NCI-H2029 (cell line): ENCODE data around the gene TNKS1BP1.
"Not testable (repeated sequence)": the region's sequence is repeated elsewhere in the genome, so short reads cannot be mapped to it uniquely, and the experiment has no call there.

Experiments used
- DNase-seq: peaks from one replicate; lab custom pipeline; 2025; lab: John Stamatoyannopoulos, UW

Gene TNKS1BP1

DNA sequence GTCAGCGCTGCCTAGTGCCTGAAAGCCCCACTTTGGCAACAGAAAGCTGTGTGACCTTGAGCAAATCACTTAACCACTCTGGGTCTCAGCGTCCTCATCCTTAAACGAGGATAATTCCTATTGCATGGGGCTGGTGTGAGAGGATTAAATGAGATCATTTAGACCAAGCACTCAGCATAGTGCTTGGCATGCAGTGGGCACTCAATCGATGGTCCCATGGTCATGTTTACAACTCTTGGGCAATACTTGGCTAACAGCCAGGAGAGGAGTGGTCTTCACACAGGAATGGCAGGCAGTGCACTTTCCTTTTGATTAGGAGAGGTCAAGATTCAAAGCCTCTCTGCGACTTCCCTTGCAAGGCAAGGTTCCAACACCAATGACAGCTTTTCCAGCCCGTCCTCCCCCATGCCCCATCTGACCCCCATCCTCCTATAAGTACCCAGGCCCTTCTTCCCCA, 14.1 kb downstream of the TNKS1BP1 start:
- DNase-seq, result peak; percentile 81

DNA sequence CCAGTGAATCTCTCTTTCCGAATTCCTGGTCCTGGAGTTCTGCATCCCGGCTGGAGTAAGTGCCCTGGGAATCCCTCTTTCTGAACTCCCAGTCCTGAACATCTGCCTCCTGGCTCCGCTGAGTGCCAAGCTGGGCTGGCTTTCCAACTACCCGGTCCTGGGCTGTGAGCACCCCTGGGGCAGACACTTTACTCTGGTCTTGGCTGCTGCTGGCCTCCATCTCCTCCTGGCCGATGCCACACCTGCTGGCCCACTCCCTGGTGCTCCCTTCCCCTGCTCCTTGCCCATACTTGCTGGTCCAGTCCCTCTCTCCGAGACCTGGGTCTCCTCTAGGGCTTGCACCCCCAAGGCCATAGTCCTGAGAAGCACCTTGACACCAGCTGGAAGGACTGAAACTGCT, 14.7 kb downstream of the TNKS1BP1 start:
- no peak for DNase-seq

DNA sequence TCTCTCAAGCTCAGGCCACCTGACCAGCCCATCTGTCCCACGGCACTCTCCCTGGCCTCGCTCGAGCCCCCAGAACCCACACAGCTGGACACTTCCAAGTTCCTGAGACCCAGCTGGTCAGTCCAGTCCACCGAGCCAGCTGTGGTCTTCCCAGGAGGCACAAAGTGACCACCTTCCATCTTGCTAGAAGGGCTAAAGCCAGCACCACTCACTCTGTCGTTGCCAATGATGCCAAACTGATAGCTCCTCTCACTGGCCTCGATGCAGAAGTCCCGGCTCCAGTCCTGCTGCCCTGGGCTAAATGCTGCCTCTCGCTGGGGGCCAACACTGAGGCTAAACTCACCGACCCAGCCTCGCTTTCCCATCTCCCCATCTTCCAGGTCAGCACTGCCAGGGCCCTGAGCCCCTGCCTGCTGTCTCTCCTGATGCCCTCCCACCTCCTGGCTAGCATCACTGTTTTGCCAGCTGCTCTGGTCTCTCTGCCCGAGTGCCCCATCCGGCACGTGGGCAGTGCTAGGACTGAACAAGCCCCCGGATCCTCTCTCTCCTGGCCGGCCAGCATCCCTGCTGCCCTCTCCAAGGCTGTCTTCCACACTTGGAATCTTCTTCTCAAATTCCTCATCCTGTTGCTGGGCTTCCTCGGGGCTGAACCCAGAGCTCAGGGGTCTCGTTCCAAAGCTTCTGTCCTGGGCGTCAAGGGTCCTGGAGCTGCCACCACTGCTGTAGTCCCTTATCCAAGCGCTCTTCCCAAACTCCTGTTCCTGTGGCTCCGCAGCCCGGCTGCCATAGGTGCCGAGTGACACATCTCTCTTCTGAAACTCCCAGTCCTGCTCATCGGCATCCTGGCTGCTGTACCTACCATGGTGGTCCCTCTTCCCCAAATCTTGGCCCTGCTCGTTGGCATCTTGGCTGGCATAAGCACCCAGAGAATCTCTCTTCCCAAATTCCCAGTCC, 15.4 kb downstream of the TNKS1BP1 start:
- DNase-seq, result no peak

DNA sequence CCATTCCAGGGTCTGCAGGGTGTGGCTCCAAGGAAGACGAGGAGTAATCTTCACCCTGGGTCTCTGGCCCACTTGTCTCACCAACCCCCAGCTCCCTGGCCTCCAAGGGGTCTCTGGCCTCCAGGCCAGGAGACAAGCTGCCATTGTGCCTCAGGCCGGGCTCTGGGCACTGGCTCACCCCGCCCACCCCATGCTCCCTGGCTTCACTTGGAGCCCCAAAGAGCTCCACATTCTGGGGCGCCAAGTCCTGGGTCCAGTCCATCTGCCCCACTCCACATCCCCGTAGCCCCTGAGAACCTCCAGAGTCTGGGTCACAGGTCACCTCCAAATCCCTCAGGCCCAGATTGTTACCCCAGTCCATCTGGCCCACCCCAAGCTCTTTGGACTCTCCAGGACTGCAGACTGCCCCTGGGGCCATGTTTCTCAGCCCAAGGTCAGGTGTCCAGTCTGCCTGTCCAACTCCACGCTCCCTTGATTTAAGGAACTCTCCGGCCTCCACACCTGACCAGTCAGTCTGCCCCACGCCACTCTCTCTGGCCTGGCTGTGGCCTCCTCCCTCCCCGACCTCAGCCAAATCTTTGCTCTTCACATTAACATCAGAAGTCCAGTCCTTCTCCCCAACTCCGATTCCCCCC, 16.2 kb downstream of the TNKS1BP1 start:
- DNase-seq, result no peak

DNA sequence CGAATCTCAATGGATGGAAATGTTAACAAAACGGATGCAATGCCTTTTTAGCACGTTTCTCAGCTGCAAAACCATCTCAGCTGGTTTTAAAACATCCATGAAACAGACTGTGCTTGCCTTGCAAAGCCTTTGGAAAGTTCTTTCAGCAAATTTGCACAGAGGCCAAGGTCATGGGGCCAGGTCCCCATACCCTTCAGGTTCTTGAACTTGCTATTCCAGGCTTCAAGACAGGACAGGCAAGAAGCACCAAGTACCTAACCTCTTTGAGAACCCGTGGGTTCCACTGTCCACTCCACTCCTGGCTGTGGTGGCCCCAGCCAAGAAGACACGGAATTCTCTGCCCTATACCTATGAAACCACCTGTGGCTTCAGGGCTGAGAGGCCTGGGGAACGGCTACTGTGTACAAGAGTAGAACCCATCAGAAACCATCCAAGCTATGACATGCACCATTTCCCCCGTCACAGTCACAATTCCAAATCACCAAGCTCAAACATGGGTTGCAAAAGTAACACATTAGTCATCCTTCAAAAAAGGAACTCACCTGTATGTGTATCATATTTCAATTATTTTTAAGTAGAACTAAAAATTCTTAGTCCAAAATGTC, 17.0 kb downstream of the TNKS1BP1 start:
- DNase-seq, result no peak

DNA sequence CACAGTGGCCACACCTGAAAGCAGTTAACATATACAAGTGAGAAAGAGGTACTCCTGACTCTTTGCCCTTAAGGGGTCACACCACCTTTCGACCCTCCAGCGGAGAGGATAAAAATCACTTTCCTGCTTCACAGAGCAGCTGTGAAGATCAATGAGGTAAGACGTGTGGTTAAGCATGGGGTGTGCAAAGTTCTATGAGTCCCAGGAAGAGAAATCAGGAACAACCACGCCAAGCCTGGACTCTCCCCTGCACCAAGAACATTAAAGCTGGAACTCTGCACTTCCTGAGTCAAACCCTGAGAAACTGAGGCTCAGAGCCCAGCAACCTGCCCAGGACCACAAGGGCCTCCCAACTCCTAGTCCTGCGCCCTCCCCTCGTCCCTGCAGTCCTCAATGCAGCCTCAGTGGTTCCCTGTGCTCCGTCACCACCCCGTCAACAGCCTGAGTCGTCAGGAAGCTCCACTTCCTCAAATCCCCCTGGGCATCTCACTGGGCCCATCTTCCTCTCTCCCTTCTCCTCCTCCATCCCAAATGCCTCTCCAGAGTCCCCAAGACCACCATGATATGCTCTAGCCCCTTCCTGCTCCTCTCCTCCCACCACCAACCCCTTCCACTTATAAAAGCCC, 17.7 kb downstream of the TNKS1BP1 start:
- no peak for DNase-seq

DNA sequence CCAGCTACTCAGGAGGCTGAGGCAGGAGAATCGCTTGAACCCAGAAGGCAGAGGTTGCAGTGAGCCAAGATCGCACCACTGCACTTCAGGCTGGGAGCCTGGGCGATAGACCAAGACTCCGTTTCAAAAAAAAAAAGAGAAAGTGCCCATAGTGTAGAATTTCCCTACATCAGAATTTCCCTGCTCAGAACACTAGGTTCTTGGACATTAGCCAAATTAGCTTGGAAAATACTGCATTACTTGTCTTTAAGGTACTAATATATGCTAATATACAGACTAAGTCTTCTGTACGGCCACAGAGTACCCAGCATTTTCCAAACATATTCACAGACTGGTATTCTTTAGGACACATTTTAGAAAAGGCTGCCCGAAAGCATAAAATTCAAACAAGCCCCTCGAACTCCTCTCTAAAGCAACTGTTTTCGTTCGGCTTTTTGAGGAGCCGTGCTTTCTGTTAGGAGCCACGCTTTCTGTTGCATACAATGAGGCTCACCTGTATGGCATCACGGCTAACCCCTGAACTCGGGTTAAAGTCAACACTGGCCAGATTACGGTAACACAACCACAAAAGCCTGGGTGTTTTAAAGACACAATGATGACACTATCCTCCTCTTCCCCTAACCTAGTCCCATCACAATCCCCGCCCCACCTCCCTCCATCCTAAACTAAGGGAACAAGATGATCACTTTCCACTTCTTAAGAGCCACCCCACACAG, 18.4 kb downstream of the TNKS1BP1 start:
- DNase-seq, result no peak

DNA sequence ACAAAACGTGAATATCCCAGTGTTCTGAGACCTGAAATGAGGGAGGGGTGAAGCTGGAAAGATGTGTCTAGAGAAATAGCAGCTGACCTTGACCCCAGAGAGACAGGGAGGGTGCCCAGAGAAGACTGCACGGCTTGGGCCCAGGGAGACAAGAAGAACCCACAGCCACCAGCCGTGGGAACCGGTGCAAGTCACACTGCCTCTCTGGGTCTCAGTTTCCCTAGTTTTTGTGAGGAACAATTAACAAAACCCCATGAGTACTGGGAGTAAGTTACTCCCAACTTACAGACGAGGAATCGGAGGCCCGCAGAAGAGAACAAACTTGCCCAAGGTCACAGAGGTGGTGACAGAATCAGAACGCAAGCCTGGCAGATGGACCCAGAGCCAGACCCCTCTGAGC, 19.2 kb downstream of the TNKS1BP1 start:
- no peak for DNase-seq

DNA sequence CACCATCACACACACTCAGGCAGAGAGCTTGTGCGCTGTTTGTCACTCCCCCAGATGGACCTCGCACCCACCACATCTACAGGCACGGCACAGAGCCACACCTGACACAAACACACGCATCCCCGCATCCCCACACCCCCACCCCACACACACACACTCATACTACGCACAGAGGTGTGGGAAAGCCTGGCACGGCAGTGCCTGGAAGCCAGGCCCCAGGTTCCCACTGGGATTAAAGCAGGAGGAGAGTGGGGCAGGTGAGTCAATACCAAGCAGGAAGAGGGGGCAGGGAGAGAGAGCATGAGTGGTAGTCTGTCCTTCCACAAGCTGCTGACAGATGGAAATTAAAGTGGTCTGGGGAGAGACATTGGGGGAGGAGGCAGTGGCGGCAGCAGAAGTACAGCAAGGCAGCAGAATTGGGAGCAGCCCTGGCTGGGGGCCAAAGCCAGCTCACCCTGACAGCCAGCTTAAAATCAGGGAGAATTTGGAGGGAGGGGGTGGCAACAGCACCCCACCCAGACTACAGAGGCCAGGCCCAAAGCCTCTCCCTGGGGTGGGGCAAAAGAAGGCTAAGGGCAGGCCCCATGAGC, 20.7 kb downstream of the TNKS1BP1 start:
- peak; percentile 84 for DNase-seq

DNA sequence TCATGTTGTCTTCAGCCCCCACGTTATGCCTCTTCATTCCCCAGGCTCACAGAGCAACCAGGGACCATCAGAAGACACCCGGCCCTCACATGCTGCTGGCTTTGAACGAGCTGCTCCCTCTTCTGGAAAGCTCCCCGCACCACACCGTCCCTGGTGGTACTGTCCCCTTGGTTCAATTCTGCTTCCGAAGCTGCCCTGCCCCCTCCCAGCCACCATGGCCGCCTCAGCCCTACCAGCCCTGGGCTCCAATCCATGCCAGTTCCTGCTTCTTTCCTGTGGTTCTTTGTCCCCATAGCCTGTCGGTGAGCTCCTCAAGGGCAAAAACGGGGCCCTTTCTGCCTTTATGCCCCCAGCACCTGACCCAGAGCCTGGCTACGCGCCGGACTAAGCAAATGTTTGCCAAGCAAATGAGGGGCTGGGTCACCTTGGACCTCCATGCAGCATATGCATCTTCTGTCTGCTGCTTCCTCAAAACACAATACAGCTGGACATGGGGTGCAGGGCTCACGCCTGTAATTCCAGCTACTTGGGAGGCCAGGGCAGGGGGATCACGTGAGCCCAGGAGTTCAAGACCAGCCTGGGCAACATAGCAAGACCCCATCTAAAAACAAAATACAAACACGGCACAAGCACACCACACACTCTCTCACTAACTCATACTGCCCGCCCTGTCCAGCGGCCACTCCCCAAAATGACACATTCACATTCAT, 21.3 kb downstream of the TNKS1BP1 start:
- peak; percentile 27 for DNase-seq

DNA sequence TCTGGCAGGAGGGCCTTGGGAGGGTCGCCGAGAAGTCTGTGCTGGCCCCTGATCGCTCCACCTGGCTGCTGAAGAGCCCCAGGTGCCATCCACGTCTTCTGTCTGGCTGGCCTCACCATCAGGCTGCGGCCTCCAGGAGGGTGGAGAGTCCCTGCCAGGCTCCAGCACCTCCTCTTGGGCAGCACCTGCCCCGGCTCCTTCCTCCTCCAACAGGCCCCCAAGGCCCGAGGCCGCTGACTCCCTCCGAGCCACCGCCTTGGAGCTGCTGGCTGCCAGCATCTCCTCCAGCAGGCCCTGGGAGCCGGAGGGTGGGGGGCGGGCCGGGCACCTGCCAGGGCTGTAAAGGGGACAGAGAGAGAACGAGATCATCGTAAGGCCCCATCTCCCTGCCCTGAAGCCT, 22.3 kb downstream of the TNKS1BP1 start:
- DNase-seq, result no peak

DNA sequence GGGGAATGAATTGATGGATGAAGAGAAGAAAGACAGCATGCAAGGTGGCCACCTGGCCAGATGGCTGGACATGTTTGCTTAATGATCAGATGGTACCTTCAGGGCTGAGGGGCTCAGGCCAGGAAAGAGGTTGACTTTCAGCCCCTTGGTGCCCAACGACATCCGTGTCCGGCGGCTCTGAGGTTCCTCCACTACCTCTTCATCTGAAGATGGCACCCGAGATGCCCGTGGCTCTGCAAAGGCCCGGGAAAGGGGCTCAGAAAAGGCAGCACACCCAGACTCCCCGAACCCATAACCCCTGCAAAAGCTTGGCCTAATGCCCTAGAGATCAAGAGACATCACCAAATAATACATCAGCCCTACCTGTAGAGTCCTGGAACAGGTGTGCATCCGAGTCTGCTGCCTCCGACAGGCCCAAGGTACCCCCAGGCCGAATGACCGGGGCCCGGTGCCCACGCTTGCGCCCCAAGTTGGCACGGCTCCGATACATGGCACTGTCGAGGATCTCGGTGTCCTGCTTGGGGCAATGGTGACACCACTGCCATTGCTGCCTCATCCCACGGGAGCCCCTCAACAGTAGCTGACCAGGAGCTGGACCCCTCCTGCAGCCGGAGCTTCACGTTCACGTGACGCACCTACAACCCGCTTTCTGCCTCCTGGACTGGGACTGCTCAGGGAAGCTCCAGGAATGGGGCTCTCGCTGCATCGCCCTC, 22.9 kb downstream of the TNKS1BP1 start:
- DNase-seq, result no peak

DNA sequence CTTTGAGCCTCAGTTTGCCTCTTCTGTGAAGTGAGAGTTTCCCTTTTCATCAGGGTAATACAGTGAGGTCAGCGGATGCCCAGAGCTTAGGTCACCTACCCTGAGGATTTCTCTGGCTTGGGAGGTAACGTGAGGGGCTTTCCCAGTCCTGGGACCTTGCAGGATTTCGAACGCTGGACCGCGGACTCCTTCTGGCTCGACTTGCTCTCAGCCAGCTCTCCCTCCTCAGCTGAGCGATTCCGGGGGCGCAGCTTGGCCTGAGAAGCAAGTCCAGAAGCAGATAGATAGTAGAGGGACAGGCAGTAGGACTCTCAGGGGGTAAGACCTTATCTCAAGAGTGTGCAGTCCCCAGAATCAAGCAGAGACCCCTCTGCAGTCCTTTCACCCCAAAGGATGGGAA, 24.0 kb downstream of the TNKS1BP1 start:
- DNase-seq, result no peak

DNA sequence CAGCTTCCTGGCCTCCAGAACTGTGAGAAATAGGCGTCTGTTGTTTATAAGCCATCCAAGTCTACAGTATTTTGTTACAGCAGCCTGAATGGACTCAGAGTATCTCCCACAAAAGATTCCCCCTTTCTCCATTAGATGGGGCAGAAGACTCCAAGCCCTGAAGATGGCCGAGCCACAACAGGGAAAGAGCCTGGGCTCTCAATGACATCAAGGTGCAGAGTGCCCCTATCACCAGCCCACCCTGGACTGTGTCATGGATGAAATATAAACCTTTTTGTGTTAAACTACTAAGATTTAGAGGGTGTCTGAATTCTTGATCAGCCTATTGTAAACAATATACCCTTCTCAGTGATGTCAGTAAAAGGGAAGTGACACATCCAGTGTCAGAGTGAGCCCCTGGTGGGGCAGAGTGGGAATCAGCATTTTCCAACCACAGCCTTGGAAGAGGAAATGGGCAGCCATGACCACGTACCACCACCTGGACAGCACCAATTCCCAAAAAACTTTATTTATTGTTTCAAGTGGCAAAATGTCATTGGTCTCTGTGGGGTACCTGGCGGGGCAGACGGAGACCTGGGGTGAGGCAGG, 25.5 kb downstream of the TNKS1BP1 start:
- no peak for DNase-seq

DNA sequence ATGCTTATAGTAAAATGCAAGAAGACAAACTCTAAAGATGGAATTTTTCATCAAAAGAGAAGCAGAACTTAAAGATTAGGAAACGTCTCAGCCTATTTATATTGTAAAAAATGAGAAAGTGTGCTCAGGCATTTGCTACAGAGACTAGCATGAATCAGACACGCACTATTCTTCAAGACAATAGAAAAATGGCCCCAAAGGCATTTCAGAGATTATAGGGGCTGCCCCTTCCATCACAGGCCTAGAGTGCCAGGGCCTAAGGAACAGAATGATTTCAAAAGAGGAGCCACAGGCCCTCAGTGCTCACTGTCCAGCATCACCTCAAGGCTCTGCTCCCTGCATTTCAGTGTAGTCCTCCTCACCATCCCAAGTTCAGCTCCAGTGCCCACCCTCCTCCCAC, 27.5 kb downstream of the TNKS1BP1 start:
- DNase-seq, result no peak

DNA sequence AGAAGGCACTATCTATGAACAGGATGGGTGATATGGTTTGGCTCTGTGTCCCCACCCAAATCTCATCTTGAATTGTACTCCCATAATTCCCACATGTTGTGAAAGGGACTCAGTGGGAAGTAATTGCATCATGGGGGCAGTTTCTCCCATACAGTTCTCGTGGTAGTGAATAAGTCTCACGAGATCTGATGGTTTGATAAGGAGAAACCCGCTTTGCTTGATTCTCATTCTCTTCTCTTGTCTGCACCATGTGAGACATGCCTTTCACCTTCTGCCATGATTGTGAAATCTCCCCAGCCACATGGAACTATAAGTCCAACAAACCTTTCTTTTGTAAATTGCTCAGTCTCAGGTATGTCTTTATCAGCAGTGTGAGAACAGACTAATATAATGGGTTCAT, 28.5 kb downstream of the TNKS1BP1 start:
- not testable (repeated sequence) for DNase-seq

DNA sequence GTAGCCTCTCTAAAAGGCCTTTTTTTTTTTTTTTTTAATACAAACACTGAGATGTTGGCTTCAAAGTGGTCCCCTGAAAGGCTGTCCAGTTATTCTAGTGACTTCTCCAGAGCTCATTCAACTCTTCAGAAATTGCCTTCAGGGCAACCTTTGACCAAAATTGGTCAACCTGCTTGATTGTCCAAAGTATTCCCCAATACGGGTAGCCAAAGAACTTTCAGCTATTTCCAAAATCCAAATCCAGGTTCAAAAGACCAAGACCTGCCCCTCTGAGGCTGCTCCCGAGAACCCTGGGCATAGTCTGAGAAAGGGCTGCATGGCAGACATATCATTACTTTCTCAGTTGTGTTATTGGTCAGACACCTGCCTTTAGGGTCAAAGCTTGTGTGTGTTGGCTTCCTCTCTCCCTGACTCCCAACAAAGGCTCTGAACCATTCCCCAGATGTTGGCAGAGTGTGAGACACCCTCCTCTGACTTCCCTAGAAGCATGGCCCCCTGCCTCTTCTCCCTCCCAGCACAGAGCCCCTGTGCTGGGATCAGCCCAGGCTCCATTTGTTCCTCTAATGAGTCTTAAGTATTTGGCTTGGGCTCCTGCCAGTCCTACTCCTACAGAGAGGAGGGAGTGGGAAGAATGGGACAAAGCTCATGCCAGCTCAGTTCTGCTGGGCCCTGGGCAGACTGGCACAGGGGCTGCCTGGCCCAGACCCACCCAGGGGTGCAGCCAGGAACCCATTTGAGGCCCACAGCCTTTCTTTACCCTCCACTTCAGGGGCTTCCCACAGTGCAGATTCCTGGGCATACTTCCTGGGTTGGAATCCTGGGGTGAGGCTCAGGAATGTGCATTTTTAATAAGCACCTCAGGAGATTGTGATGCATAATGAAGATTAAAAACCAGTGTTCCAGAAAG, 30.3 kb downstream of the TNKS1BP1 start:
- DNase-seq, result peak; percentile 94

DNA sequence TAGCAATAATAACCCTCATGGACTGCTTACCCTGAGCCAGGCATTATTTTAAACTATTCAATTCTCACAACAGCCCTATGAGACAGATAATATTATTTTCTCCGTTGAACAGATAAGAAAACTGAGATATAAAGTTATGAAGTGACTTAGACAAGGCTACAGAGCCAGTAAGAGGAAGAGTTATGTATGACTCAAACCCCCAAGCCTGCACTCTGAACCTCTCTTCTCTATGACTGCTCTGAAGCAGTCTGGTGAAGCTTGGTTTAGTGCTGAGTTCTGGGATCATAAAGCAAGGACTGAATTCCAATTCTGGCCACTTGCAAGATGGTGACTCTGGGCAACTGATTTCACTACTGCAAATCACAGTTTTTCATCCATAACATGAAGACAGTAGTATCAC, 34.5 kb downstream of the TNKS1BP1 start:
- no peak for DNase-seq
